K562 (cell line): ENCODE measurements around the gene GRIPAP1. TPM values are rescaled to one million over a fixed set of nuclear protein-coding genes. Genes with fewer than 3 reads are reported as not detected.
A peak's percentile ranks its signal among the peaks of the same experiment; 100 is the strongest.

ENCODE experiments used
- CBFA2T3 ChIP-seq: fragments of 450-650 bp; IDR thresholded peaks from 2 replicates; pipeline ENCODE4 v1.6.1; 2017
- DPF2 ChIP-seq: fragments of 450-650 bp; IDR thresholded peaks from 2 replicates; pipeline ENCODE4 v1.6.1; 2016
- GATA2 ChIP-seq: sonication (generic); formaldehyde crosslinking; IDR thresholded peaks from 2 replicates; pipeline ENCODE4 v1.4.0; 2020; ENCODE audit warnings: mild to moderate bottlenecking, missing genetic modification reagents
- HDAC2 ChIP-seq: fragments of 450-650 bp; IDR thresholded peaks from 2 replicates; pipeline ENCODE4 v1.6.1; 2016; ENCODE audit warnings: mild to moderate bottlenecking
- ILF3 ChIP-seq: fragments of 450-650 bp; IDR thresholded peaks from 2 replicates; pipeline ENCODE4 v1.6.1; 2018; ENCODE audit warnings: antibody characterized with exemption, mild to moderate bottlenecking, moderate library complexity, borderline replicate concordance
- MAFG ChIP-seq: fragments of 450-650 bp; conservative IDR thresholded peaks from 2 replicates; pipeline ENCODE4 v1.6.1; 2016; ENCODE audit warnings: missing genetic modification characterization, missing compliant biosample characterization
- NCOA6 ChIP-seq: fragments of 450-650 bp; IDR thresholded peaks from 2 replicates; pipeline ENCODE4 v1.6.1; 2017; ENCODE audit warnings: mild to moderate bottlenecking
- SAP30 ChIP-seq: fragments of 200-600 bp; sonication (generic); IDR thresholded peaks from 2 replicates; pipeline ENCODE4 v1.6.1; 2012; ENCODE audit warnings: borderline replicate concordance, low read depth, mild to moderate bottlenecking, moderate library complexity, low read length, control low read depth, inconsistent platforms; ENCODE audit not compliant: insufficient read depth, poor library complexity, severe bottlenecking
- SMC3 ChIP-seq: conservative IDR thresholded peaks from 2 replicates; pipeline ENCODE4 v1.6.1; 2011; ENCODE audit warnings: low read depth, low read length, improper control_type of control experiment; ENCODE audit not compliant: insufficient read depth
- ZBTB1 ChIP-seq: sonication (generic); formaldehyde crosslinking; IDR thresholded peaks from 2 replicates; pipeline ENCODE4 v1.8.1; 2023; ENCODE audit warnings: missing genetic modification reagents, low read depth, mild to moderate bottlenecking, borderline replicate concordance
- ZNF311 ChIP-seq: fragments of 250-450 bp; sonication (Bioruptor Pico); IDR thresholded peaks from 2 replicates; pipeline ENCODE4 v1.4.0; 2020; ENCODE audit warnings: mild to moderate bottlenecking, moderate library complexity
- ZNF318 ChIP-seq, 2 experiments: fragments of 450-650 bp; IDR thresholded peaks; 2 replicates each; pipeline ENCODE4 v1.6.1; 2016; ENCODE audit warnings: mild to moderate bottlenecking in 2 of 2, borderline replicate concordance in 1 of 2, low read depth in 1 of 2, moderate library complexity in 1 of 2
- polyA plus RNA-seq, 8 experiments: library from polyadenylated mRNA; depleted of rRNA in 4 of 8; stranded (reverse) in 5 of 8; unstranded in 3 of 8; fragments of >200 nt; fragmentation: Nextera tagmentation in 2 of 8; fragmentation: Illumina TruSeq in 1 of 8; extraction: Ambion mirVana in 2 of 8; extraction: Trizol in 1 of 8; gene quantifications; 2 replicates each; pipeline versions ENCODE4 v1.2.1 to v1.2.3, GENCODE V29; 2011 to 2014; ENCODE audit warnings: inconsistent platforms in 1 of 8, missing spikeins in 1 of 8
- total RNA-seq, 7 experiments: library from RNA; depleted of rRNA in 6 of 7; stranded (reverse); fragments of >200 nt in 6 of 7; fragmentation: Illumina TruSeq in 2 of 7; extraction: Trizol in 2 of 7; gene quantifications; 2 replicates each; pipeline versions ENCODE4 v1.2.1 to v1.2.3, GENCODE V29; 2011 to 2021; ENCODE audit warnings: low replicate concordance in 1 of 7
- TF ChIP-seq, protein P1 (sequence below), 2 experiments: fragments of 450-650 bp; IDR thresholded peaks; 2 replicates each; pipeline ENCODE4 v1.6.1; 2018; ENCODE audit warnings: mild to moderate bottlenecking in 2 of 2, low read depth in 1 of 2; ENCODE audit not compliant: partially characterized antibody in 2 of 2

The GRIPAP1 gene
- total and polyA plus RNA-seq, 9 of the 15 experiments (the other 6 are each of a cell fraction or from before 2014, with no cell fraction given), result 4.1 to 41.6 (median 24.0) TPM

GRCh38 chrX:48972220-48973164 is 29.6 kb downstream of the GRIPAP1 start (continued):
- TF ChIP-seq GATA2 (CRISPR knock-in tag), result peak; percentile 50; the same call in 1 of the 2 replicates
- 0 out of 2 replicates have a peak, but pooled peaks have one; percentile 24 for TF ChIP-seq DPF2
- no peak for TF ChIP-seq ILF3
- TF ChIP-seq HDAC2, result peak; percentile 44; the same call in 1 of the 2 replicates
- TF ChIP-seq ZNF311 (CRISPR knock-in tag), result no peak
- TF ChIP-seq SMC3, result peak; percentile 44; the same call in 1 of the 2 replicates
- TF ChIP-seq MAFG (tag), result no peak
- no peak for TF ChIP-seq SAP30
- TF ChIP-seq ZBTB1 (CRISPR knock-in tag), result no peak
- TF ChIP-seq CBFA2T3, result 0 out of 2 replicates have a peak, but pooled peaks have one; percentile 27
- no peak for TF ChIP-seq NCOA6
- TF ChIP-seq, protein P1, sequence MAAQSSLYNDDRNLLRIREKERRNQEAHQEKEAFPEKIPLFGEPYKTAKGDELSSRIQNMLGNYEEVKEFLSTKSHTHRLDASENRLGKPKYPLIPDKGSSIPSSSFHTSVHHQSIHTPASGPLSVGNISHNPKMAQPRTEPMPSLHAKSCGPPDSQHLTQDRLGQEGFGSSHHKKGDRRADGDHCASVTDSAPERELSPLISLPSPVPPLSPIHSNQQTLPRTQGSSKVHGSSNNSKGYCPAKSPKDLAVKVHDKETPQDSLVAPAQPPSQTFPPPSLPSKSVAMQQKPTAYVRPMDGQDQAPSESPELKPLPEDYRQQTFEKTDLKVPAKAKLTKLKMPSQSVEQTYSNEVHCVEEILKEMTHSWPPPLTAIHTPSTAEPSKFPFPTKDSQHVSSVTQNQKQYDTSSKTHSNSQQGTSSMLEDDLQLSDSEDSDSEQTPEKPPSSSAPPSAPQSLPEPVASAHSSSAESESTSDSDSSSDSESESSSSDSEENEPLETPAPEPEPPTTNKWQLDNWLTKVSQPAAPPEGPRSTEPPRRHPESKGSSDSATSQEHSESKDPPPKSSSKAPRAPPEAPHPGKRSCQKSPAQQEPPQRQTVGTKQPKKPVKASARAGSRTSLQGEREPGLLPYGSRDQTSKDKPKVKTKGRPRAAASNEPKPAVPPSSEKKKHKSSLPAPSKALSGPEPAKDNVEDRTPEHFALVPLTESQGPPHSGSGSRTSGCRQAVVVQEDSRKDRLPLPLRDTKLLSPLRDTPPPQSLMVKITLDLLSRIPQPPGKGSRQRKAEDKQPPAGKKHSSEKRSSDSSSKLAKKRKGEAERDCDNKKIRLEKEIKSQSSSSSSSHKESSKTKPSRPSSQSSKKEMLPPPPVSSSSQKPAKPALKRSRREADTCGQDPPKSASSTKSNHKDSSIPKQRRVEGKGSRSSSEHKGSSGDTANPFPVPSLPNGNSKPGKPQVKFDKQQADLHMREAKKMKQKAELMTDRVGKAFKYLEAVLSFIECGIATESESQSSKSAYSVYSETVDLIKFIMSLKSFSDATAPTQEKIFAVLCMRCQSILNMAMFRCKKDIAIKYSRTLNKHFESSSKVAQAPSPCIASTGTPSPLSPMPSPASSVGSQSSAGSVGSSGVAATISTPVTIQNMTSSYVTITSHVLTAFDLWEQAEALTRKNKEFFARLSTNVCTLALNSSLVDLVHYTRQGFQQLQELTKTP (IDR thresholded peaks at IDR 0.05; ENCODE audit: low read depth in 1 of 2, partially characterized antibody in 2 of 2), result no peak
- no peak for TF ChIP-seq ZNF318 (IDR thresholded peaks at IDR 0.05; ENCODE audit: borderline replicate concordance in 1 of 2, low read depth in 1 of 2)
